ENCODE measurements around the gene KIF5B. TPM values are rescaled to one million over a fixed set of nuclear protein-coding genes. Genes with fewer than 3 reads are reported as not detected.
"Not testable (repeated sequence)": the region's sequence is repeated elsewhere in the genome, so short reads cannot be mapped to it uniquely, and the experiment has no call there.

The KIF5B gene
- total RNA-seq, 3 donors from 2014 or later = 79.1 to 89.8 (median 81.9) TPM

DNA sequence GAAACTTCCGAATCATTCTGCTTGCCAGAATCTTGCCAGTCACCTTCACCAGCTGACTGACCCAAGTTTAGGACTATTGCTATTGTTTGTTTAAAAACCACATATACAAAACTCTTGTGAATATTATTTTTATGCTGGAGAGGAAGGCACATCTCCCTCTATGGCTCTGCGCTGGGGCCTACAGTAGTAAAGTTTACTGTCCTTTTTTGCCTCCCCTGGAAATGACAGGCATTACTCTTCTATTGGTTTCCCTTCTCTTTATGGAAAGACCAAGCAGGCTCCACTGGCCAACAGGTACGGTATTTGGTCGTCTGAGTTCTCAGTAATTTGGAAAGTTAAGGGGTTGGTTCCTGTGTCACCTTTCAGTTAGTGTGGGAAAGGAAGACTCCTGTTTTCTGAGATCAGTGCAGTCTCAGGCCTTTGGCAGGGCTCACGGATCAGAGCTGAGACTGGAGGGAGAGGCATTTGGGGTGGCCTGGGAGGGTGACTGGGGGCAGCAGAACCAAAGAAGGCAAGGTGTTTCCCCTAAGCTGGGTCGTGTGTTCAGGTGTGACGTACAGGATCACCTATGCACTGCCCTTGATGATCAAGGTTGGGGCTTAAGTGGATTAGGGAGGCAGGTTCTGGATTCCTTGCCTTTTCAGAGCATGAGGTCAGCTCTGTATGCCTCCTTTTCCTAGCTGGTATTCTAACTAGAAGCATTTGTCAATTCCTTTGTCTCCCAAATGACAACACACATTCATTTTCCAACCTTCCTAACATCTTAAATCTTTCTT lies 16.0 kb upstream of the KIF5B start:
- Mint-ChIP-seq H3K4me3 (no peak overlapping the region), H3K9me3 (no peaks in the 10 kb centered on the region), H3K27me3 (ENCODE audit: low read depth) (no peaks in the 10 kb centered on the region), H3K36me3 (ENCODE audit: insufficient read depth) (no peaks in the 10 kb centered on the region), H3K4me1 (ENCODE audit: low read depth) (no peaks in the 10 kb centered on the region)
- DNase-seq = no peak
- no peak for ATAC-seq

DNA sequence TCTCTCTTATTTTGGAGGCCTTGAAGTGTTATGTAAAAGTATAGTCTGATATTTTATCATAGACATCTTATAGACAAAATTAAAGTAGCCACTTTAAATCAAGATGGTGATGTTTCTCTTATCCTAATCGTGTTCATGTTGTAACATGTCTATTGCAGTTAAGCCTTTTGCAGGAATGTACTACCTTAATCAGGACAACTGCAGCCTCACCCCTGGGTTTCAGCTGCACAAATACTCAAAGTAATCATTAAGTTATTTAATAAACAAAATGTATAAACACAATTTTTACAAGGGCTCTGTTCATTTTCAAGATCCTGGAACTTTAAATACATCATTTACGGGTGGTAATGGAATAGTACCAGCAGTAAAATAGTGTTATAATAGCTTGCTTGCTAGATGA lies 14.4 kb upstream of the KIF5B start:
- no peak for ATAC-seq
- Mint-ChIP-seq H3K9me3 (no peaks in the 10 kb centered on the region), H3K27me3 (ENCODE audit: low read depth) (no peaks in the 10 kb centered on the region), H3K36me3 (ENCODE audit: insufficient read depth) (no peaks in the 10 kb centered on the region), H3K4me3 (no peak overlapping the region), H3K4me1 (ENCODE audit: low read depth) (no peaks in the 10 kb centered on the region)
- DNase-seq = no peak

DNA sequence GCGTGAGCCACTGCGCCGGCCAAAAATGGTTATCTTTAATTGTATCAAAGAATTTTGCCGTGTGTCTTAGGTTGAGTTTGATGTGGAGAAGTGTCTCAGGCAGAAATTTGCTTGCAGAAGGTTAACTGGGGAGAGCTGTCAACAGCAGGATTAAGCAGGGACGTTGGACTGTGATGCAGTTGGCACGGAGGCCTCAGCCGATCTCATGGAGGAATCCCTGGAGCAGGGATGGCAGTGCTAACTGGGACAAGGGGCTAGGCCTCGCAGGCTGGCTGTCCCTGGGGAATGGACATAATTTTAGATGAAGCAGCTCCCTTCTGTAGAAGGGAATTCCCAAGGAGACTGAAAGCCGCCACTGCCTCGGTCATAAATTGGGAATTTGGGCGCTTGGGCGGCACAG lies 12.3 kb upstream of the KIF5B start:
- no peaks in the 10 kb centered on the region for H3K27me3 Mint-ChIP-seq (ENCODE audit: low read depth)
- no peak for ATAC-seq
- H3K4me1 Mint-ChIP-seq (ENCODE audit: low read depth) = no peaks in the 10 kb centered on the region
- no peak for DNase-seq
- no peaks in the 10 kb centered on the region for H3K9me3 Mint-ChIP-seq
- H3K36me3 Mint-ChIP-seq (ENCODE audit: insufficient read depth) = no peaks in the 10 kb centered on the region
- H3K4me3 Mint-ChIP-seq = no peak overlapping the region

DNA sequence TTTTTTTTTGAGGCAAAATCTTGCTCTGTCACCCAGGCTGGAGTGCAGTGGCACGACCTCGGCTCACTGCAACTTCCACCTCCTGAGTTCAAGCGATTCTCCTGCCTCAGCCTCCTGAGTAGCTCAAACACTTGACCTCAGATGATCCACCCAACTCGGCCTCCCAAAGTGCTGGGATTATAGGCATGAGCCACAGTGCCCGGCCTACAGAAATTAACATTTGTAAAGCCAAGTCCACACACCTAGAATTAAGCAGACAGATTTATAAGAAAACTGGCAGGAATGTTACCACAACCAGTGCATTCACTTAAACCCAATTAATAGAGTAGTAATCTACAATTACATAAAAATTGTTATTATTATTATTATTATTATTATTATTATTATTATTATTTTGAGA lies 11.7 kb upstream of the KIF5B start:
- not testable (repeated sequence) for H3K27me3 Mint-ChIP-seq (ENCODE audit: low read depth); ATAC-seq; H3K4me3 Mint-ChIP-seq; H3K4me1 Mint-ChIP-seq (ENCODE audit: low read depth); H3K9me3 Mint-ChIP-seq; H3K36me3 Mint-ChIP-seq (ENCODE audit: insufficient read depth); DNase-seq

GRCh38 chr10:32065856-32066255 lies 9.6 kb upstream of the KIF5B start:
- Mint-ChIP-seq H3K27me3 (ENCODE audit: low read depth) (no peaks in the 10 kb centered on the region), H3K9me3 (no peaks in the 10 kb centered on the region), H3K4me1 (ENCODE audit: low read depth) (no peaks in the 10 kb centered on the region), H3K4me3 (no peak overlapping the region), H3K36me3 (ENCODE audit: insufficient read depth) (no peaks in the 10 kb centered on the region)
- no peak for ATAC-seq
- no peak for DNase-seq

DNA sequence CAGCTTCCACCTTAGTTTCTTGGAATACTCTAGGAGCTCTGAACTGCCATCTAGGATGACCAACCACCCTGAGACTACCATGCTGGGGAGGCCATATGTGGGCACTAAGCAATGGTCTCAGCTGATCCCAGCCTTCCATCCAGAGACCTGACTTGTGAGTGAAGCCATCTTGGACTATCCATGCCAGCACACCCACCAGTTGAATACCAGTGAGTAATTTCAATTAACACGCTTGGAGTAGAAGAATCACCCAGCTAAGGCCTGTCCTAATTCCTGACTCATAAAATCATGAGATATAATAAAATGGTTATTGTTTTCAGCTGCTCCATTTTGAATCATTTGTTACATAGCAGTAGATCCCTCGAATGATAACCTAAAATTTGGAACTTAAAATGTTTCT lies 5.2 kb upstream of the KIF5B start:
- H3K9me3 Mint-ChIP-seq = no peaks in the 10 kb centered on the region
- H3K27me3 Mint-ChIP-seq (ENCODE audit: low read depth) = no peaks in the 10 kb centered on the region
- peaks cover 9% of the 10 kb centered on the region for H3K4me1 Mint-ChIP-seq (ENCODE audit: low read depth)
- ATAC-seq = no peak
- DNase-seq = no peak
- H3K36me3 Mint-ChIP-seq (ENCODE audit: insufficient read depth) = no peaks in the 10 kb centered on the region
- no peak overlapping the region for H3K4me3 Mint-ChIP-seq

DNA sequence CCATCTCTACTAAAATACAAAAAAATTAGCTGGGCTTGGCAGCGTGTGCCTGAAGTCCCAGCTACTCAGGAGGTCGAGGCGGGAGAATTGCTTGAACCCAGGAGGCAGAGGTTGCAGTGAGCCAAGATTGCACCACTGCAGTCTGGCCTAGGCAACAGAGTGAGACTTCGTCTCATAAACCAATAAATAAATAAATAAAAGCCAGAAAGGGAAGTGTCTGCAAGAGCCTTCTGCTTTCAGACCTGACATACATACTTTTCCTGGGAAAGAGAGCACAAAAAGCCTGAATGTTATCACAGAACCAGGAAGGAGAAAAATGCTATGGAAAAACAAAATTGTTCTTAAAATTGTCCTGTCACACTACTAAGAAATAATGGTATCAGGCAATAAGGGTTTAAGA lies 4.1 kb upstream of the KIF5B start:
- Mint-ChIP-seq H3K4me3 (no peak overlapping the region), H3K36me3 (ENCODE audit: insufficient read depth) (no peaks in the 10 kb centered on the region), H3K4me1 (ENCODE audit: low read depth) (peaks cover 10% of the 10 kb centered on the region), H3K9me3 (no peaks in the 10 kb centered on the region), H3K27me3 (ENCODE audit: low read depth) (no peaks in the 10 kb centered on the region)
- DNase-seq (no peak), ATAC-seq (no peak)

- DNase-seq (no peak), ATAC-seq (no peak)
- H3K9me3 Mint-ChIP-seq = no peaks in the 10 kb centered on the region
- no peaks in the 10 kb centered on the region for H3K27me3 Mint-ChIP-seq (ENCODE audit: low read depth)
- no peak overlapping the region for H3K4me3 Mint-ChIP-seq
- H3K4me1 Mint-ChIP-seq (ENCODE audit: low read depth) = peaks cover 12% of the 10 kb centered on the region
- H3K36me3 Mint-ChIP-seq (ENCODE audit: insufficient read depth) = peaks cover 2% of the 10 kb centered on the region
Observed at GRCh38 chr10:32059472-32059871, 3.2 kb upstream of the KIF5B start.

- ATAC-seq = no peak
- no peaks in the 10 kb centered on the region for H3K9me3 Mint-ChIP-seq
- H3K27me3 Mint-ChIP-seq (ENCODE audit: low read depth) = no peaks in the 10 kb centered on the region
- peak overlapping the region; percentile 98 for H3K4me3 Mint-ChIP-seq
- DNase-seq = no peak
- H3K36me3 Mint-ChIP-seq (ENCODE audit: insufficient read depth) = peaks cover 2% of the 10 kb centered on the region
- H3K4me1 Mint-ChIP-seq (ENCODE audit: low read depth) = peaks cover 33% of the 10 kb centered on the region
Observed at GRCh38 chr10:32057036-32057372, 779 bp upstream of the KIF5B start.

- DNase-seq = peak; percentile 39
- peak; percentile 69 to 72 for ATAC-seq
- Mint-ChIP-seq H3K4me1 (ENCODE audit: low read depth) (peaks cover 47% of the 10 kb centered on the region), H3K36me3 (ENCODE audit: insufficient read depth) (peaks cover 2% of the 10 kb centered on the region), H3K4me3 (peak overlapping the region; percentile 98), H3K27me3 (ENCODE audit: low read depth) (no peaks in the 10 kb centered on the region), H3K9me3 (no peaks in the 10 kb centered on the region)
Observed at GRCh38 chr10:32055478-32056135, 618 bp downstream of the KIF5B start.

- peaks cover 62% of the 10 kb centered on the region for H3K4me1 Mint-ChIP-seq (ENCODE audit: low read depth)
- peaks cover 6% of the 10 kb centered on the region for H3K36me3 Mint-ChIP-seq (ENCODE audit: insufficient read depth)
- DNase-seq (no peak), ATAC-seq (no peak)
- H3K27me3 Mint-ChIP-seq (ENCODE audit: low read depth) = no peaks in the 10 kb centered on the region
- H3K9me3 Mint-ChIP-seq = no peaks in the 10 kb centered on the region
- peak overlapping the region; percentile 98 for H3K4me3 Mint-ChIP-seq
Observed at GRCh38 chr10:32054094-32054493, 2.1 kb downstream of the KIF5B start.

- not testable (repeated sequence) for H3K27me3 Mint-ChIP-seq (ENCODE audit: low read depth); H3K36me3 Mint-ChIP-seq (ENCODE audit: insufficient read depth); ATAC-seq; H3K9me3 Mint-ChIP-seq; DNase-seq
- peaks cover 67% of the 10 kb centered on the region for H3K4me1 Mint-ChIP-seq (ENCODE audit: low read depth)
- peak overlapping the region; percentile 98 for H3K4me3 Mint-ChIP-seq
Observed at GRCh38 chr10:32053392-32053791, 2.8 kb downstream of the KIF5B start.

- no peaks in the 10 kb centered on the region for H3K27me3 Mint-ChIP-seq (ENCODE audit: low read depth)
- H3K4me3 Mint-ChIP-seq = peak overlapping the region; percentile 98
- no peak for DNase-seq
- ATAC-seq = no peak
- peaks cover 74% of the 10 kb centered on the region for H3K4me1 Mint-ChIP-seq (ENCODE audit: low read depth)
- no peaks in the 10 kb centered on the region for H3K9me3 Mint-ChIP-seq
- peaks cover 16% of the 10 kb centered on the region for H3K36me3 Mint-ChIP-seq (ENCODE audit: insufficient read depth)
Observed at GRCh38 chr10:32051926-32052325, 4.3 kb downstream of the KIF5B start.

DNA sequence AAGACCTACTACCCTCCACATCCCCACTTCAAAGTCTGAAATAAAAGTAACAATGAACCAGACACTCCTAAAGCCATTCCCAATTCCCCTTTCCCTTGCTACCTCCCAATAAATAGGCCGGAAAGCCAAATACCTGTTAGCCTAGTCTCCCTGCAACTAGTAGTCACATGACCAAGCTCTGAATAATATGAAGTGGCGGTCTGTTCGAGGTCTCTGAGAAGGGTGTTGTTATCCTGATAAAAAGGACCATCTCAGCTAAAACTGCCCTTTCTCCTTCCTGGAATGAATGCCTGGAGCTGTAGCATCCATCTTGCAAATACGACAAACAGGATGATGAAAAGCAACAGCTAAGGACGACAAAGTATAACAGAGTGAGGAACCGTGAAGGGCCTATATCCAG lies 6.0 kb downstream of the KIF5B start:
- peaks cover 84% of the 10 kb centered on the region for H3K4me1 Mint-ChIP-seq (ENCODE audit: low read depth)

GRCh38 chr10:32049113-32049512 lies 7.1 kb downstream of the KIF5B start:
- H3K4me1 Mint-ChIP-seq (ENCODE audit: low read depth) = peaks cover 90% of the 10 kb centered on the region
- ATAC-seq (peak; percentile 37 to 50), DNase-seq (no peak)
- H3K36me3 Mint-ChIP-seq (ENCODE audit: insufficient read depth) = peaks cover 39% of the 10 kb centered on the region
- no peaks in the 10 kb centered on the region for H3K9me3 Mint-ChIP-seq
- H3K4me3 Mint-ChIP-seq = peak overlapping the region; percentile 19
- H3K27me3 Mint-ChIP-seq (ENCODE audit: low read depth) = no peaks in the 10 kb centered on the region

More for the DNA sequence above, 6.0 kb downstream of the KIF5B start:
- peak overlapping the region; percentile 42 for H3K4me3 Mint-ChIP-seq
- DNase-seq (no peak), ATAC-seq (no peak)
- H3K27me3 Mint-ChIP-seq (ENCODE audit: low read depth) = no peaks in the 10 kb centered on the region
- H3K36me3 Mint-ChIP-seq (ENCODE audit: insufficient read depth) = peaks cover 30% of the 10 kb centered on the region
- H3K9me3 Mint-ChIP-seq = no peaks in the 10 kb centered on the region
